Erythroblast (primary cell): Measurements from ENCODE around the gene CALR3.

Experiments used
- DNase-seq, 2 experiments: peaks; one replicate each; lab custom pipeline; 2025; lab: John Stamatoyannopoulos, UW
- GATA1 ChIP-seq: IDR thresholded peaks from 2 replicates; pipeline ENCODE4 v1.6.1; 2011; ENCODE audit warnings: low read depth, mild to moderate bottlenecking, control low read depth, low read length, moderate library complexity
- POLR2A ChIP-seq: IDR thresholded peaks from 2 replicates; pipeline ENCODE4 v1.6.1; 2011; ENCODE audit warnings: mild to moderate bottlenecking, low read length

The CALR3 gene

GRCh38 chr19:16429066-16429758 is 66.8 kb downstream of the CALR3 start:
- TF ChIP-seq GATA1 (no peak), POLR2A (no peak)
- no peak for DNase-seq
